Astrocyte (in vitro differentiated cells and primary cell): ENCODE results near the gene AMFR.

Source experiments
- CTCF ChIP-seq: IDR thresholded peaks from 2 replicates; pipeline ENCODE4 v1.5.1; 2011; ENCODE audit warnings: low read depth, mild to moderate bottlenecking, inconsistent platforms, low read length, moderate library complexity; ENCODE audit not compliant: insufficient read depth
- EZH2 ChIP-seq: IDR thresholded peaks from 2 replicates; pipeline ENCODE4 v1.6.1; 2012; ENCODE audit warnings: mild to moderate bottlenecking, low read length, inconsistent platforms; ENCODE audit not compliant: insufficient read depth

DNA sequence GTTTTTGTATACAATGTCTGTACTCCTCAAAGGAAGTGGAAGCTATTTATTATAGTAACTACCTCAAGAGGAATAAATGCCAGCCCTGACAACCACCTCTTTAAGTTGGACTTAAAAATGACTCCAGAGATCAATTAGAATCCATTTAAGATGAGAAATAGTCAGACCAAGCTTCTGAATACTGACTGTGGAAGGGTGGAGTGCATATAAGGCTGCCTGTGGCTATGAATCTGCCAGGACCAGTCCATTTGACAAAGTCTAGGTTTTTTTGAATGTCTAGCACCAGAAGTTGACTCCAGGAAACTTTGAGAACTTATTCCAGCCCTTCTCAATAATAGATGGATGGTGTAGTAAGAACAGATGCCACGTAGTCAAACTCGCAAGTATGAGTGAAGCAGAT lies 41.0 kb upstream of the AMFR start:
- no peak for TF ChIP-seq CTCF
- TF ChIP-seq EZH2 = no peak
